Measurements from ENCODE around the gene UGCG. TPM values are rescaled to one million over a fixed set of nuclear protein-coding genes. Genes with fewer than 3 reads are reported as not detected.

Gene UGCG
- total RNA-seq, 2 donors from 2014 or later, result 17.1 to 26.2 TPM

DNA sequence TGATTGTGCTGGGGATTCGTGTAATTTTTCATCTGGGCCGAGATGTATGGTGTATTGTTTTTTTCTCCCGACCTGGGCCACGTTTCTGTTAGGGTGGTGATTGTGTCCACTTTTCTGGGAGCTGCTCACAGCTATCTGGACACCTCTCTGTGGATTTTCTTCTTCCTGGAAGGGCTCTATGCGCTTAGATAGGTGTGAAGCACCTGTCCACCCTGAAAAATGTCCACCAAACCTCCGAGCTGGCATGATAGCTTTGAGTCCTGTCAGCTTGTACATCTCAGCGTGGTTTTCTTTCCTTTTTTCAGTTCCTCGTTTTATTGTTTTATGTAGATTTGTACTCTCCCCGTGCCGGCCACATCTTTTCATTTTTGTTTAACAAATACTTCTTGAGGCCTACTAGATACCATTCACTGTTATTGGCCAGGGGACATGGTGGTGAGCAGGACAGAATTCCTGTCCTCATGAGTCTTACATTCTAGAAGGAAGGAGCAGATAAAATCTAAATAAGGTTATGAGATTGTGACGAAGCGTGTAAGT, 1.1 kb downstream of the UGCG start:
- intact Hi-C loops (cut with DNase I), result no loop called here
- no peak for DNase-seq
- Histone ChIP-seq H3K4me1 (peaks cover 53% of the 10 kb centered on the region), H3K36me3 (replicated peaks in 1 of 2; ENCODE audit: insufficient read depth in 1 of 2, low read depth in 2 of 2) (no peaks in the 10 kb centered on the region), H3K27me3 (no peaks in the 10 kb centered on the region), H3K27ac (peak overlapping the region; percentile 85 to 99 (median 96)), H3K9me3 (no peaks in the 10 kb centered on the region), H3K4me3 (peak overlapping the region; percentile 85 to 96)
- TF ChIP-seq POLR2A (IDR thresholded peaks at IDR 0.05), result peak in 2 of 3 donors; percentile 29 to 35
- TF ChIP-seq, protein P1, sequence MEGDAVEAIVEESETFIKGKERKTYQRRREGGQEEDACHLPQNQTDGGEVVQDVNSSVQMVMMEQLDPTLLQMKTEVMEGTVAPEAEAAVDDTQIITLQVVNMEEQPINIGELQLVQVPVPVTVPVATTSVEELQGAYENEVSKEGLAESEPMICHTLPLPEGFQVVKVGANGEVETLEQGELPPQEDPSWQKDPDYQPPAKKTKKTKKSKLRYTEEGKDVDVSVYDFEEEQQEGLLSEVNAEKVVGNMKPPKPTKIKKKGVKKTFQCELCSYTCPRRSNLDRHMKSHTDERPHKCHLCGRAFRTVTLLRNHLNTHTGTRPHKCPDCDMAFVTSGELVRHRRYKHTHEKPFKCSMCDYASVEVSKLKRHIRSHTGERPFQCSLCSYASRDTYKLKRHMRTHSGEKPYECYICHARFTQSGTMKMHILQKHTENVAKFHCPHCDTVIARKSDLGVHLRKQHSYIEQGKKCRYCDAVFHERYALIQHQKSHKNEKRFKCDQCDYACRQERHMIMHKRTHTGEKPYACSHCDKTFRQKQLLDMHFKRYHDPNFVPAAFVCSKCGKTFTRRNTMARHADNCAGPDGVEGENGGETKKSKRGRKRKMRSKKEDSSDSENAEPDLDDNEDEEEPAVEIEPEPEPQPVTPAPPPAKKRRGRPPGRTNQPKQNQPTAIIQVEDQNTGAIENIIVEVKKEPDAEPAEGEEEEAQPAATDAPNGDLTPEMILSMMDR (IDR thresholded peaks at IDR 0.05), result no peak
- WGBS, 2 donors, result 0 to 3% methylated on average over 12 of the region's 12 CpGs
- no peak for ATAC-seq

DNA sequence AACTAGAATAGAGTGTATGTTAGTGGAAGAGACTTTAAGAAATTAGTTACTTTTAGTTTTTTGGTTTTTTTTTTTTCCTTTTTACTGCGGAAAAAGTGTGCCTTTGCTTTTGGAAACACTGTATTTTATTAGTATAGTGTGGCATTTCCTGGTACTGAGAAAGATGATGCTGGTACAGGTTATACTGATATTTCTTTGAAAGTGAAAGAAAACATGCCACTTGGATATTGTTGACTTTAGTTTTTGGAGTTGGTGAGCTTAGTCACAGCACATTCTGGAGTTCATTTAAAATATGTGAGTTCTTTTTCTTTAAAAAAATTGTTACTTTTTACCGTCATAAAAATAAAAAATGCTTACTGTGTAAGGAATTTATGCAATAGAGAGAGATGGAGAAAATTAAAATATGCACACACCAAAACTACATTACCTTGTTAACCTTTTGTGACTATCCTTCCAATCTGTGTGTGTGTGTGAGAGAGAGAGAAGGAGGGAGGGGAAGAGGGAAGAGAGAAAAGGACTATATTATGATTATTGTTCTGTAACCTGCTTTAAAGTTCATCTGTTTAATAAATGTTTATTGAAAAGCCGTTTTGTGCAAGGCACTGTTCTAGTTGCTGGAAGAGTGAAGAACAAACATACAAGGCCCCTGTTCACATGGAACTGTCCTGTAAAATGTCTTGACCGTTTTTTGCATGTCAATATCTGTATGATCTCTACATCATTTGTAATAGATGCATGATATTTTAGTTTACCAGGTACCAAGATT, 1.9 kb downstream of the UGCG start:
- no peak for ATAC-seq
- intact Hi-C loops (cut with DNase I), result no loop called here

DNA sequence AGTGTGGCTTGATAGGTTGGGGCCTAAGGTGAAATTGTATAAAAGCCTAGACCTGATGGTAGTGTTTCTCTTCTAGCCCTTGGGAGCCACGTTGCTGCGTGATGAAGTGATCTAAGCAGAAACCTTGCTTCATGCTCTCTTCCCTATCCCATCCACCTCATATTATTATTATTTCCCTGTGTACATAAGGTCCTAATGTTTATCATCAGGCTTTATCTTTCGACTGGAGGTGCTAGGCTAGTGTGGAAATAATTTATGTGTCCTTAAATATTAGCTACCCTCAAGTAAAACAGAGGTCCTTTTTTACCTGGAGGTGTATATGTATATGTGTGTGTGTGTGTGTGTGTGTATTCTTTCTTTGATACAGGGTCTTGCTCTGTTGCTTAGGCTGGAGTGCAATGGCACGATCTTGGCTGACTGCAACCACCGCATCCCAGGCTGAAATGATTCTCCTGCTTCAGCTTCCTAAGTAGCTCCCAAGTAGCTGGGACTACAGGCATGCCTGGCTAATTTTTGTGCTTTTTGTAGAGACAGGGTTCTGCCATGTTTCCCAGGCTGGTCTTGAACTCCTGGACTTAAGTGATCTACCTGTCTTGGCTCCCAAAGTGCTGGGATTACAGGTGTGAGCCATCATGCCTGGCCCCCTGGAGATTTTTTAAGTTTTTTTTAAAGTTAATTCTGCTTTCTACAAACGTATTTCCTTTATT, 3.7 kb downstream of the UGCG start:
- Histone ChIP-seq H3K4me1 (peaks cover 75% of the 10 kb centered on the region), H3K36me3 (replicated peaks in 1 of 2; ENCODE audit: insufficient read depth in 1 of 2, low read depth in 2 of 2) (no peaks in the 10 kb centered on the region), H3K27me3 (no peaks in the 10 kb centered on the region), H3K4me3 (no peak overlapping the region), H3K9me3 (no peaks in the 10 kb centered on the region), H3K27ac (peak overlapping the region in 3 of 4 donors; percentile 25 to 99 (median 59))
- ATAC-seq (no peak), DNase-seq (no peak)
- no peak for TF ChIP-seq POLR2A (IDR thresholded peaks at IDR 0.05)
- TF ChIP-seq, protein P1 (IDR thresholded peaks at IDR 0.05), result no peak
- WGBS, 2 donors, result 38 to 44% methylated on average over 6 of the region's 6 CpGs
- intact Hi-C loops (cut with DNase I), result no loop called here

More for the DNA sequence above, 1.9 kb downstream of the UGCG start:
- TF ChIP-seq, protein P1 (IDR thresholded peaks at IDR 0.05), result no peak
- TF ChIP-seq POLR2A (IDR thresholded peaks at IDR 0.05), result no peak
- H3K4me1 ChIP-seq, result peaks cover 61% of the 10 kb centered on the region
- peak overlapping the region in 1 of 2 donors; percentile 96 for H3K4me3 ChIP-seq
- H3K27me3 ChIP-seq, result no peaks in the 10 kb centered on the region
- H3K36me3 ChIP-seq (replicated peaks in 1 of 2; ENCODE audit: insufficient read depth in 1 of 2, low read depth in 2 of 2), result no peaks in the 10 kb centered on the region
- H3K27ac ChIP-seq, result peak overlapping the region; percentile 14 to 99 (median 90)
- no peak for DNase-seq
- H3K9me3 ChIP-seq, result no peaks in the 10 kb centered on the region
- 2 to 13% methylated on average over 4 of the region's 4 CpGs for WGBS, 2 donors

DNA sequence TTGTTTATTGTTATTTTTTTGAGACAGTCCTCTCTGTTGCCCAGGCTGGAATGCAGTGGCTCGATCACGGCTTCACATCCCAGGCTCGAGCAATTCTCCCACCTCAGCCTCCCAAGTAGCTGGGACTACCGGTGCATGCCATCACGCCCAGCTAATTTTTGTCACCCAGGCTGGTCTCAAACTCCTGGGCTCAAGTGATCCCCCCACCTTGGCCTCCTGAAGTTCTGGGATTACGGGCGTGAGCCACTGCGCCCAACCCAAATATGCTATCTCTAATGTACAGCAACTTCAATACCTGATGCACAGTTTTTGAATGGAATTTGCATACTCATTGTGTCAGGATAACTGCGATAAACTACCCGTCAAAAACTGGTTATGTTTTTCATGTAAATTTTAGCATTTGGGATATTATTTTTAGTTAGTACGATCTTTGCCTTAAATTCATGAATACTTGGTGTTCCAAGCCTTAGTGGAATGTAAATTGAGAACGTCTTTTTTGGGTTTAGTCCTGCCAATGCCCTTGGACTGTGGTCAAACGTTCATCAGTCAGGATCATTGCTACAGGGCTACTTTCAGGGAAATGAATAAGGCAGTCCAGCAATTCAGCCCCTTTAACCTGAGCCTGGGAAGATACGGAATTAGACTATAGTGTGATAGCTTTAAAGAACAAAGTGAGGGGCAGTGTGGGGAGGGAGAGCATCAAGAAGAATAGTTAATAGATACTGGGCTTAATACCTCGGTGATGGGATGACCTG, 4.4 kb downstream of the UGCG start:
- H3K9me3 ChIP-seq, result no peaks in the 10 kb centered on the region
- 44 to 59% methylated on average over 15 of the region's 15 CpGs for WGBS, 2 donors
- intact Hi-C loops (cut with DNase I), result no loop called here
- peaks cover 75% of the 10 kb centered on the region for H3K4me1 ChIP-seq
- no peaks in the 10 kb centered on the region for H3K27me3 ChIP-seq
- no peak overlapping the region for H3K4me3 ChIP-seq
- H3K27ac ChIP-seq, result peak overlapping the region in 2 of 4 donors; percentile 59 to 99
- H3K36me3 ChIP-seq (replicated peaks in 1 of 2; ENCODE audit: insufficient read depth in 1 of 2, low read depth in 2 of 2), result no peaks in the 10 kb centered on the region
- ATAC-seq (no peak), DNase-seq (no peak)
- no peak for TF ChIP-seq POLR2A (IDR thresholded peaks at IDR 0.05)
- TF ChIP-seq, protein P1 (IDR thresholded peaks at IDR 0.05), result no peak
